ENCODE results near the gene RIMS4.

The RIMS4 gene

DNA sequence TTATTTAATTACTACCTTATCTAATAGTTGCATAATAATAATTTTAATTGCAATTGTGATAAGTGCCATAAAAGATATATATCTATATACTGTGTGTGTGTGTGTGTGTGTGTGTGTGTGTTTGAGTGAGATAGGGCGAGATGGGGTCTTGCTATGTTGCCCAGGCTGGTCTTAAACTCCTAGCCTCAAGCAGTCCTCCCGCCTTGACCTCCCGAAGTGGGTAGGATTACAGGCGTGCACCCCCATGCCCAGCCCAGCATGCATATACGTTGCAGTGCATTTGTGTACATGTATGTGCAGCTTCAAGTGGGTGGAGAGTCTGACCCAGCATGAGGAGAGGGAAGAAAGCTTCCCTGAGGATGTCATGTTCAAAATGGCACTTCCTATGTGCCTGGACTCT, 4.6 kb upstream of the RIMS4 start:
- Histone ChIP-seq H3K4me3 (ENCODE audit: low read depth, low read length) (no peak overlapping the region), H3K27ac (no peak overlapping the region), H3K27me3 (replicated peaks) (peaks cover 20% of the 10 kb centered on the region), H3K36me3 (replicated peaks) (no peaks in the 10 kb centered on the region)
- no peak for DNase-seq
- in situ Hi-C loops (cut with HindIII; ENCODE audit: low pct_ligation_motif_present, low sequenced_read_pairs), result no loop called here
- TF ChIP-seq CTCF (IDR thresholded peaks at IDR 0.05; ENCODE audit: low read depth, low read length, missing control alignments), result no peak

- Histone ChIP-seq H3K27me3 (replicated peaks) (peaks cover 42% of the 10 kb centered on the region), H3K36me3 (replicated peaks) (no peaks in the 10 kb centered on the region), H3K27ac (no peak overlapping the region), H3K4me3 (ENCODE audit: low read depth, low read length) (no peak overlapping the region)
- TF ChIP-seq CTCF (IDR thresholded peaks at IDR 0.05; ENCODE audit: low read depth, low read length, missing control alignments), result no peak
- in situ Hi-C loops (cut with HindIII; ENCODE audit: low pct_ligation_motif_present, low sequenced_read_pairs), result no loop called here
- no peak for DNase-seq
These were observed 872 bp upstream of the RIMS4 start for GRCh38 chr20:44811150-44811685.

GRCh38 chr20:44810061-44810390, 320 bp downstream of the RIMS4 start:
- no peak for DNase-seq
- in situ Hi-C loops (cut with HindIII; ENCODE audit: low pct_ligation_motif_present, low sequenced_read_pairs), result no loop called here
- Histone ChIP-seq H3K4me3 (ENCODE audit: low read depth, low read length) (no peak overlapping the region), H3K36me3 (replicated peaks) (no peaks in the 10 kb centered on the region), H3K27me3 (replicated peaks) (peaks cover 52% of the 10 kb centered on the region), H3K27ac (no peak overlapping the region)
- TF ChIP-seq CTCF (IDR thresholded peaks at IDR 0.05; ENCODE audit: low read depth, low read length, missing control alignments), result no peak

DNA sequence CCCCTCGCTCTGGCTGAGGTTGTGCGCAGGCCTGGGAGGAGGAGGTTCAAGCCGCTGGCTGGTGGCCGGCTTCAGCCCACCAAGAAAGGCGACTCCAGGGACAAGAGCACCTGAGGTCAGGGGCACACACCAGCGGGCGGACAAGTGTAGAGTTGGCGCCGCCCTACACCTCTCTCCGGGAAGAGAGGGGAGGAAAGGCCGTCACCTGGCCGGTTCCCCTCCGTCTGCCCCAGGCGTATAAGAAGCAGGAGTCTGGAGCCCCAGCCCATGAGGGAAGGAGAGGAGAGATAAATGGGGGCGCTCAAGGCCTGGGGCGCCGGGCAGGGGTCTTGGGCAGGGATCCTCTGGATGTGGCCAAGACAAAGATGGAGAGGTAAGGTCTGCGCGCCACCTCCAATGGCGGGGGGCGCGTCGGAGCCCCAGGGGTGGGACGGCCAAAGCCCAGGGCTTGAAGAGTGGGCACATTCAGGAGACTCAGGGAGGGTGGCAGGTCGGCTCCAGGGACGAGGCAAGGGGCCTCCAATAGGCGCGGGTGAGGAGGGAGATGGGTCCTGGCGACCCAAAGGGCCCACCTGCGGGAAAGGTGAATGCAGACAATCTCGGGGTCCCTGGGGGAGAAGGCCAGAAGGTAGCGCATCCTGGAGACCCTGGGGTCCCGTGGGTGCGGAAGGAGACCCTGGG, 826 bp downstream of the RIMS4 start:
- no peak for DNase-seq
- H3K36me3 ChIP-seq (replicated peaks), result no peaks in the 10 kb centered on the region
- in situ Hi-C loops (cut with HindIII; ENCODE audit: low pct_ligation_motif_present, low sequenced_read_pairs), result no loop called here
- H3K4me3 ChIP-seq (ENCODE audit: low read depth, low read length), result no peak overlapping the region
- H3K27me3 ChIP-seq (replicated peaks), result peaks cover 52% of the 10 kb centered on the region
- no peak overlapping the region for H3K27ac ChIP-seq
- no peak for TF ChIP-seq CTCF (IDR thresholded peaks at IDR 0.05; ENCODE audit: low read depth, low read length, missing control alignments)

- TF ChIP-seq CTCF (IDR thresholded peaks at IDR 0.05; ENCODE audit: low read depth, low read length, missing control alignments), result no peak
- Histone ChIP-seq H3K27me3 (replicated peaks) (peaks cover 50% of the 10 kb centered on the region), H3K4me3 (ENCODE audit: low read depth, low read length) (no peak overlapping the region), H3K27ac (no peak overlapping the region), H3K36me3 (replicated peaks) (no peaks in the 10 kb centered on the region)
- in situ Hi-C loops (cut with HindIII; ENCODE audit: low pct_ligation_motif_present, low sequenced_read_pairs), result no loop called here
- DNase-seq, result no peak
These were observed 2.7 kb downstream of the RIMS4 start for GRCh38 chr20:44807684-44808056.

Measured in brain microvascular endothelial cell (primary cell).